Gastrocnemius medialis (tissue), 4 donors: ENCODE results near the gene ATP5PB. TPM values are rescaled to one million over a fixed set of nuclear protein-coding genes. Genes with fewer than 3 reads are reported as not detected.
A peak's percentile ranks its signal among the peaks of the same experiment; 100 is the strongest.

Experiments used
- ATAC-seq, 2 donors: fragments of 150-250 bp; one replicate each; pipeline ENCODE4 v1.9.1; 2016
- DNase-seq, 2 donors: peaks; one replicate each; pipeline ENCODE4 v3.0.0-alpha.2; 2019
- H3K27ac ChIP-seq, 4 donors: fragments of 200-600 bp; sonication (generic); 1 replicate in 1 of 4; 2 replicates in 3 of 4; pipeline ENCODE4 v1.5.1; 2016 to 2018; ENCODE audit warnings: mild to moderate bottlenecking in 2 of 4, moderate library complexity in 1 of 4
- H3K27me3 ChIP-seq, 3 donors: fragments of 200-600 bp; sonication (generic) in 2 of 3; 1 replicate in 1 of 3; 2 replicates in 2 of 3; pipeline versions ENCODE4 v1.5.1 to v1.6.0; 2016 to 2019; ENCODE audit warnings: mild to moderate bottlenecking in 1 of 3, moderate library complexity in 1 of 3
- H3K36me3 ChIP-seq, 2 donors: fragments of 200-600 bp; sonication (generic) in 1 of 2; one replicate each; pipeline ENCODE4 v1.5.1; 2017 to 2018
- H3K4me1 ChIP-seq, 2 donors: fragments of 200-600 bp; sonication (generic) in 1 of 2; one replicate each; pipeline ENCODE4 v1.5.1; 2016 to 2017; ENCODE audit warnings: mild to moderate bottlenecking in 2 of 2
- H3K4me3 ChIP-seq, 4 donors: fragments of 200-600 bp; sonication (generic) in 3 of 4; 1 replicate in 1 of 4; 2 replicates in 3 of 4; pipeline ENCODE4 v1.5.1; 2016 to 2019; ENCODE audit warnings: mild to moderate bottlenecking in 2 of 4
- H3K9me3 ChIP-seq, 3 donors: fragments of 200-600 bp; sonication (generic) in 2 of 3; 1 replicate in 1 of 3; 2 replicates in 2 of 3; pipeline ENCODE4 v1.5.1; 2016 to 2019
- POLR2A ChIP-seq, 2 donors: fragments of 450-650 bp; IDR thresholded peaks; one replicate each; pipeline ENCODE4 v1.6.1; 2017; ENCODE audit warnings: antibody characterized with exemption in 2 of 2, mild to moderate bottlenecking in 2 of 2, moderate library complexity in 2 of 2
- in situ Hi-C, 4 donors: fragments of 200-750 bp; cut with MboI; loops; one replicate each; pipeline versions ENCODE4 v1.15.0 to v1.8.0; 2017; ENCODE audit warnings: low sequenced_read_pairs in 4 of 4
- intact Hi-C: fragments of 100-400 bp; cut with DNase I; formaldehyde crosslinking; loops from one replicate; pipeline ENCODE4 v1.15.1; 2023; ENCODE audit warnings: low total_unique reads
- total RNA-seq, 4 donors: library from RNA; depleted of rRNA; stranded (reverse); fragments of >200 nt; gene quantifications; one replicate each; pipeline versions ENCODE4 v1.1.0 to v1.2.3, GENCODE V29; 2016
- TF ChIP-seq, protein P1 (sequence below), 5 experiments: fragments of 450-650 bp in 3 of 5; fragments of 200-600 bp in 2 of 5; sonication (generic) in 2 of 5; IDR thresholded peaks in 4 of 5; conservative IDR thresholded peaks in 1 of 5; 1 replicate in 4 of 5; 2 replicates in 1 of 5; pipeline ENCODE4 v1.5.1; 2016 to 2019; ENCODE audit warnings: antibody characterized with exemption in 5 of 5, mild to moderate bottlenecking in 3 of 5, moderate library complexity in 3 of 5

ATP5PB gene
- total RNA-seq, 4 donors from 2014 or later, result 232 to 350 (median 266) TPM

DNA sequence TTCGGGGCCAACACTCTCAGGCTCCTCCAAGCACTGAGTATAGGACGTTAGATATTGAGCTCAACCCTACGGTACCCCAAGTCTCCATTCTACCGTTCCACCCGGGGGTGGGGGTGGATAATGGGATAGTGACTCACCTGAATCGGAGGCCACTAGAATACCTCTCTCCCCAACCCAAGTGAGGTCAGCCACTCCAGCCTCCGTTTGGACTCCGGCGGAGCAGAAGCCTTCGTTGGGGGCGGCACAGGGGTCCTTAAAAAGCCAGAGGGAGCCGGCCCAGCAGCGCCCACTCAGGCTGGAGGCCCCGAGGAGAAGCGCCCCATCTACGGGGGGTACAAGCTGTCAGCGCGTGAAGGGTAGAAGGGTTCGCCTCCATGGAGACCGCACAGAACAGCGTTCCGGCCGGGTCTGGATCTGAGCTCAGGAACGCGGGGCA, 764 bp upstream of the ATP5PB start:
- in situ Hi-C loops, result no loop called here
- H3K9me3 ChIP-seq, result no peaks in the 10 kb centered on the region
- no peaks in the 10 kb centered on the region for H3K27me3 ChIP-seq
- DNase-seq (peak in 1 of 2 donors; percentile 12), ATAC-seq (peak in 1 of 2 donors; percentile 33)
- peaks cover 36 to 40% of the 10 kb centered on the region in 2 donors for H3K4me1 ChIP-seq
- H3K36me3 ChIP-seq, result peaks cover 0 to 39% of the 10 kb centered on the region in 2 donors
- TF ChIP-seq, protein P1, sequence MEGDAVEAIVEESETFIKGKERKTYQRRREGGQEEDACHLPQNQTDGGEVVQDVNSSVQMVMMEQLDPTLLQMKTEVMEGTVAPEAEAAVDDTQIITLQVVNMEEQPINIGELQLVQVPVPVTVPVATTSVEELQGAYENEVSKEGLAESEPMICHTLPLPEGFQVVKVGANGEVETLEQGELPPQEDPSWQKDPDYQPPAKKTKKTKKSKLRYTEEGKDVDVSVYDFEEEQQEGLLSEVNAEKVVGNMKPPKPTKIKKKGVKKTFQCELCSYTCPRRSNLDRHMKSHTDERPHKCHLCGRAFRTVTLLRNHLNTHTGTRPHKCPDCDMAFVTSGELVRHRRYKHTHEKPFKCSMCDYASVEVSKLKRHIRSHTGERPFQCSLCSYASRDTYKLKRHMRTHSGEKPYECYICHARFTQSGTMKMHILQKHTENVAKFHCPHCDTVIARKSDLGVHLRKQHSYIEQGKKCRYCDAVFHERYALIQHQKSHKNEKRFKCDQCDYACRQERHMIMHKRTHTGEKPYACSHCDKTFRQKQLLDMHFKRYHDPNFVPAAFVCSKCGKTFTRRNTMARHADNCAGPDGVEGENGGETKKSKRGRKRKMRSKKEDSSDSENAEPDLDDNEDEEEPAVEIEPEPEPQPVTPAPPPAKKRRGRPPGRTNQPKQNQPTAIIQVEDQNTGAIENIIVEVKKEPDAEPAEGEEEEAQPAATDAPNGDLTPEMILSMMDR (IDR thresholded peaks at IDR 0.05 in 4 of 5, conservative IDR thresholded peaks at IDR 0.05 in 1 of 5), result no peak
- no peak for TF ChIP-seq POLR2A (IDR thresholded peaks at IDR 0.05)
- intact Hi-C loops, result loop anchor here (5.0 to 10.0 kb wide), 3 partner anchors 306 to 1626 kb away; partner anchors contain the start of genes CEPT1, DRAM2, LRIF1 and LRIG2
- peak overlapping the region; percentile 83 to 96 (median 92) for H3K27ac ChIP-seq
- peak overlapping the region; percentile 71 to 97 (median 88) for H3K4me3 ChIP-seq

DNA sequence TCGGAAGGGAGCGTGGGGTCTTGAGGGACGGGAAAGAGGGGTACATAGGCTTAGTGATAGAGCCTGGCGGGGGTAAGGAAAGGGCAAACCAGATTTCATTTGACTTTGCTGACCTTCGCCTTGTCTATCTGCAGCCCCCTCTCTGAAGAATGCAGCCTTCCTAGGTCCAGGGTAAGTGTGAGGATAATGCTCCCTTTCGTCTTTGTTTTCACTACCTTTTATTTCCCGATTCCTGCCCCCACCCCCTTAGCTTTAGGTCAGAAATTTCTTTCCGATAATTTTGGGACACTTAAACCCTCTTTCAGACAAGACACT, 396 bp downstream of the ATP5PB start:
- ATAC-seq (no peak), DNase-seq (no peak)
- H3K27ac ChIP-seq, result peak overlapping the region; percentile 83 to 96 (median 92)
- H3K4me1 ChIP-seq, result peaks cover 42 to 46% of the 10 kb centered on the region in 2 donors
- no peak for TF ChIP-seq POLR2A (IDR thresholded peaks at IDR 0.05)
- TF ChIP-seq, protein P1 (IDR thresholded peaks at IDR 0.05 in 4 of 5, conservative IDR thresholded peaks at IDR 0.05 in 1 of 5), result no peak
- H3K36me3 ChIP-seq, result peaks cover 0 to 39% of the 10 kb centered on the region in 2 donors
- no peaks in the 10 kb centered on the region for H3K27me3 ChIP-seq
- no peaks in the 10 kb centered on the region for H3K9me3 ChIP-seq
- in situ Hi-C loops (no loop called here), intact Hi-C loops (loop anchor here (1.0 to 10.0 kb wide), 4 partner anchors 306 to 1625 kb away; partner anchors contain the start of genes CEPT1, DDX20, DRAM2 and LRIF1)
- H3K4me3 ChIP-seq, result peak overlapping the region; percentile 76 to 97 (median 88)

DNA sequence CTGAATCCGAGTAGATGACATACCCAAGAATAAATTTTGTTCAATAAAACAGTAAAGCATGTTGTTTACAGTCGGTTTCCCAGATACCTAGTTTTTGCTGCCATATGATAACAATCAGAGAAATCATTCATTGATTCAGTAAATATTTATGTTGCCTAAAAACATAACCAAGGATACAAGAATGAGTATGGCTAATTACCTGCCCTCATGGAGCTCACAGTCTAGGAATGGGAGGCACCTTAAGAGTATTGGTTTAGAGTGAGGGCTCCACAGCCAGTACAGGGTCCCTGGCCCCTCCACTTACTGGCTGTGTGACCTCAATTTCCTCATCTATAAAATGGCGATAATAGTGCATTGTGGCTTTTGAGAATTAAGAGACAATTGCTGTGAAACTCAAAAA, 921 bp downstream of the ATP5PB start:
- Histone ChIP-seq H3K4me1 (peaks cover 47 to 51% of the 10 kb centered on the region in 2 donors), H3K4me3 (peak overlapping the region; percentile 76 to 97 (median 88)), H3K9me3 (no peaks in the 10 kb centered on the region), H3K27ac (peak overlapping the region; percentile 83 to 96 (median 92)), H3K27me3 (no peaks in the 10 kb centered on the region), H3K36me3 (peaks cover 0 to 38% of the 10 kb centered on the region in 2 donors)
- ATAC-seq (no peak), DNase-seq (no peak)
- in situ Hi-C loops (no loop called here), intact Hi-C loops (no loop called here)
- TF ChIP-seq, protein P1 (IDR thresholded peaks at IDR 0.05 in 4 of 5, conservative IDR thresholded peaks at IDR 0.05 in 1 of 5), result no peak
- TF ChIP-seq POLR2A (IDR thresholded peaks at IDR 0.05), result no peak

DNA sequence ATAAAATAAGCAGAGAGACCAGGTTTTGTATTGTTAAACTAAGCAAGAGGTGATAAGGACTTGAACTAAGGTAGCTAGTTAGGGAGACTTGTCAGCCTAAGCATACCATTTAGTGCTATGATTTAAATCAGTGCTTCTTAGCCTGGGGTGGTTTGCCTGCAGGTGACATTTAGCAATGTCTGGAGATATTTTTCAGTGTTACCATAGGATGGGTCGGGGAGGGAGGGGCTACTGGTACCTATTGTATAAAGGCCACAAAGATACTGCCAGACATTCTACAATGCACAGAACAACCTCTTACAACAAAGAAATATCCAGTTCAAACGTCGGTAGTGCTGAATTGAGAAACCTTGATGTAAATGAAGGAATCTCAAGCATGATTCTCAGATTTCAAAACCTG, 3.3 kb downstream of the ATP5PB start:
- H3K4me1 ChIP-seq, result peaks cover 50 to 51% of the 10 kb centered on the region in 2 donors
- intact Hi-C loops, result no loop called here
- ATAC-seq (no peak), DNase-seq (no peak)
- H3K4me3 ChIP-seq, result no peak overlapping the region
- no peaks in the 10 kb centered on the region for H3K27me3 ChIP-seq
- TF ChIP-seq POLR2A (IDR thresholded peaks at IDR 0.05), result no peak
- TF ChIP-seq, protein P1 (IDR thresholded peaks at IDR 0.05 in 4 of 5, conservative IDR thresholded peaks at IDR 0.05 in 1 of 5), result no peak
- H3K27ac ChIP-seq, result peak overlapping the region in 2 of 4 donors; percentile 16 to 24
- H3K9me3 ChIP-seq, result no peaks in the 10 kb centered on the region
- H3K36me3 ChIP-seq, result peaks cover 0 to 42% of the 10 kb centered on the region in 2 donors
- in situ Hi-C loops, result no loop called here

DNA sequence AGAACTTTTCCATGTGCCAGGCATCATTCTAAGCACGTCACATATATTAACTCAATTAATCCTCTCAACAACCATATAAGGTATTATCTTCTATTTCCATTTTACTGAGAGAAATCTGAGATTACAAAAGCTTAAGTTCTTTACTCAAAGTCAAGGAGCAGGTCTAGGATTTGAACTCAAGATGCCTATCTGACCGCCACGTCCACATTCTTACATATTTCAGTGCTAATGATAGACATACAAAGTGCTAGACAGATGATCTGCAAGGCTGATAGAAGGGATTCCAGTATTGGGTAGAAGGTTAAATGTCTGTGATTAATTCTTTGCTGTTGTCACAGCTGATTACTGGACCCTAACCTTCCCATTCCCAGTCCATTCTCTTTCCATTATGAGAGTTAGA, 4.4 kb downstream of the ATP5PB start:
- in situ Hi-C loops, result no loop called here
- Histone ChIP-seq H3K4me3 (no peak overlapping the region), H3K36me3 (peaks cover 0 to 53% of the 10 kb centered on the region in 2 donors), H3K9me3 (no peaks in the 10 kb centered on the region), H3K27me3 (no peaks in the 10 kb centered on the region), H3K4me1 (peaks cover 42 to 48% of the 10 kb centered on the region in 2 donors), H3K27ac (no peak overlapping the region)
- TF ChIP-seq POLR2A (IDR thresholded peaks at IDR 0.05), result no peak
- TF ChIP-seq, protein P1 (IDR thresholded peaks at IDR 0.05 in 4 of 5, conservative IDR thresholded peaks at IDR 0.05 in 1 of 5), result no peak
- ATAC-seq (no peak), DNase-seq (no peak)
- intact Hi-C loops, result no loop called here
